PC-9 (cell line): ENCODE data around the gene CELF4.

Source experiments
- EZH2 ChIP-seq: fragments of 200-600 bp; sonication (generic); IDR thresholded peaks from 2 replicates; pipeline ENCODE4 v1.8.0; 2017; ENCODE audit warnings: antibody characterized with exemption, low read depth
- TF ChIP-seq, protein P1 (sequence below): fragments of 200-600 bp; sonication (generic); conservative IDR thresholded peaks from 2 replicates; pipeline ENCODE4 v1.6.1; 2017; ENCODE audit warnings: mixed run types, antibody characterized with exemption, mild to moderate bottlenecking, moderate library complexity

DNA sequence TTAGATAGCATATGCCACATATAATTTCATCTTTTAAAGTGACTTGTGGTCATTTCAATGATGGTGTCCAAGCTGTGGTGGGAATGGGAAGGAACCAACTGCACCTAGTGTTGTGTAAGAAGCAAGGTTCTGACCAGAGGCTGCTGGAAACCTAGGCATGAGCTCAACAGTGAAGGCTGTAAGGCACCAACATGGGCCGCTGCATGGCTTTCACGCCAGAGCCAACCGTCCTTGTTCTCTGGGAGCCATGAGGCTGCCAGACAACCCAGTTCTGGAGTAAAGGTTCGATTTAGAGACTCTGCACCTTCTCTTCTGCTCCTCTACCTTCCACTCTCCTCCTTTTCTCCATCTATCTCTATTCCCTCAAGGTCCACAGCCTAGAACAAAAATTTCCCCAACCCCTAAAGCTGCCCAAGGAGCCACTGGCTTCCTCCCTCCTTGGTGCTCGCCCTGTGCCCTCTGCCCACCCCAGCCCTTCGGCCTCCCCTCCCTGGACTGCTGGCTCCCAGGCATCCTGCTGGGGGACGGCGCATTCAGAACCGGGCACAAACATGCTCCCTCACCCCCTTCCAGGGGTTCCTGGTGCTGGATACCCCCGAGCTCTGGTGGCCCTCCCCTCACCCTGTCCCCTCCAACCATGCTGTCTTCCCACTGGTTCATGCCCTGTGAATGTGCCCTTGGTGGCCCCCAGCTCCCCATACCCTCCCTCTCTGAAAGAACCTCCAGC is 305.1 kb downstream of the CELF4 start:
- no peak for TF ChIP-seq EZH2
- TF ChIP-seq, protein P1, sequence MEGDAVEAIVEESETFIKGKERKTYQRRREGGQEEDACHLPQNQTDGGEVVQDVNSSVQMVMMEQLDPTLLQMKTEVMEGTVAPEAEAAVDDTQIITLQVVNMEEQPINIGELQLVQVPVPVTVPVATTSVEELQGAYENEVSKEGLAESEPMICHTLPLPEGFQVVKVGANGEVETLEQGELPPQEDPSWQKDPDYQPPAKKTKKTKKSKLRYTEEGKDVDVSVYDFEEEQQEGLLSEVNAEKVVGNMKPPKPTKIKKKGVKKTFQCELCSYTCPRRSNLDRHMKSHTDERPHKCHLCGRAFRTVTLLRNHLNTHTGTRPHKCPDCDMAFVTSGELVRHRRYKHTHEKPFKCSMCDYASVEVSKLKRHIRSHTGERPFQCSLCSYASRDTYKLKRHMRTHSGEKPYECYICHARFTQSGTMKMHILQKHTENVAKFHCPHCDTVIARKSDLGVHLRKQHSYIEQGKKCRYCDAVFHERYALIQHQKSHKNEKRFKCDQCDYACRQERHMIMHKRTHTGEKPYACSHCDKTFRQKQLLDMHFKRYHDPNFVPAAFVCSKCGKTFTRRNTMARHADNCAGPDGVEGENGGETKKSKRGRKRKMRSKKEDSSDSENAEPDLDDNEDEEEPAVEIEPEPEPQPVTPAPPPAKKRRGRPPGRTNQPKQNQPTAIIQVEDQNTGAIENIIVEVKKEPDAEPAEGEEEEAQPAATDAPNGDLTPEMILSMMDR, result no peak
